DMS114 treated with DMSO at 0.1 percent for 48 hours (cell line): Measurements from ENCODE around the gene TTC12.

Experiments
- DNase-seq: peaks from one replicate; lab custom pipeline; 2025; ENCODE audit not compliant: unreplicated experiment; lab: John Stamatoyannopoulos, UW

The TTC12 gene

GRCh38 chr11:113400631-113401230 lies 86.3 kb downstream of the TTC12 start:
- no peak for DNase-seq

- DNase-seq, result no peak
Measured at GRCh38 chr11:113401718-113402117, 87.3 kb downstream of the TTC12 start.

DNA sequence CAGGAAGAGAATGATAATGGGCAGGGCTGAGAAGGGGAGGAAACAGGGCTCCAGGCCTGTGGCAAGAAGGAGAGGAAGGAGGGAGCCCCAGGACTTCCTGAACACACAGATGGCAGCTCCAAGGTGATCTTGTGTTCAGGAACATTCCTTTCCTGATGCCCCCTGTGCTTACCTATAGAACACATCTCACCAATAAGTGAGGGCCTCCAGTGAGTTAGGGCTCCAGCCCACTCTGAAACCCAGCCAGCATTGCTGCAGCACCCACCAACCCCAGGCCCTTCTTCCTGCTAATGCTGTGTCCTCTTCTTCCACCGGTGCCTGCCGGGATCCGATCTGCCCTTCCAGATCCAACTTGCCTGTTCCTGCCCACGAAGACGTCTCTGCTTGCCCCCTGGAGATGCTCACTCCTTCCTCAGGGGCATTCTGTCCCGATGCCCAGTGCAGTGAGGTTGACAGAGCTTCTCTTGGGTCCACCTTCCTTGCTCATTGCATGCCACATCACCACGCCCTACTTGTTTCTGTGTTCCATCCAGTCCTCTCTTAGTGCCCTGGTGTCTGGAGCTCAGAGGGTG lies 90.6 kb downstream of the TTC12 start:
- DNase-seq, result no peak

DNA sequence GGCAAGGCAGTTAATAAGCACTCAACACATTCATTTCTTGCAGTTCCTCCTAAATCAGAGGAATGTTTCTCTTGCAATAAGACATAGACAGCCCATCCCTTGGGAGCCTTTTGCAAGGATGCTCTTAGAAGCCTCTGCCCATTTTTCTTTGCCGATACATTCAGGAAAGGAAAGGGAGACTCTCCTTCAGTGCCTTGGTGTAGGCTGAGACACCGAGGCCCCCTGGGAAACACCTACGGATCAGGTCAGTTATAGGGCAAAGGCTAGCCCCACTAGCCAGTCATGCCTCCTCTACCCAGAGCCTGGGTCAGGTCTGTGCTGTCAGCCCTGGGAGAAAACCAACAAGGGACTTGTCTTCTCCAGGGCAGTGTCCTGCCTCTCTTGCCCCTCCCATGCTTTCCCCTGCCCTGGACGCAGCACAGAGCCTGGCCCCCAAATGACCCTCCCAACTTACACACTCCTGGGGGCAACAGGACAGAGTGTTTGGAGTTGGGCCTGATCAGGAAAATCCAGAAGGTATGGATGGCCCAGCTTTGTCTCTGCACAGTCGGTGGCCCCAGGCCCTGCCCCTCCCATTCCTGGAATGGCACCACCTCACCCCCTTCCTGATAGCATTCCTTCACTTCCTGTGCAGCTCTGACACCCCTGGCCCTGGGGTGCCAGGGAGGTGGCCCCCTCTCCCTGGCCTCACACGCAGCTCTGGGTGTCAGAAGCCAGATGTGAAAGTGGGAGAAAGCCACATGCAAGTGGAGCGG lies 91.5 kb downstream of the TTC12 start:
- no peak for DNase-seq

- no peak for DNase-seq
Measured at GRCh38 chr11:113407163-113407562, 92.8 kb downstream of the TTC12 start.

- DNase-seq, result no peak
Measured at GRCh38 chr11:113408206-113408605, 93.8 kb downstream of the TTC12 start.

DNA sequence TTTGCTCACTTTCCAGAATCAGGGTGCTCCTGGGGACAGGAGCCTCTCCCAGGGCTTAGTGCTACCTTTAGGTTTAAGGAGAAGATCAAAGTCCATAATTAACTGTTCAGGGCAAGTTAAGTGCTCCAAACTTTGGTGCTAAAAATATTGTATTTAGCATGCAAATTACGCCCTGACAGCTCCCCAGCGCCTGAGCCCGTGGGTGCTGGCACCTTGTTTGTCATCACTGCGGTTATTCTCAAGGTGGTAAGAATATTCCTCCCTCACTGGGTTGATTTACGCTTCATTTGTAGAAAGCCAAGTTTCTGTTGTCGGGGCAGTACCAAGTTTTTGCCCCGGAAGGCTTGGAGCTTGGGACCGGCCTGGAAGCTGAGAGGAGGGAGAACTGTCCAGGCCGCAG lies 94.5 kb downstream of the TTC12 start:
- DNase-seq, result no peak

GRCh38 chr11:113409526-113409925 lies 95.1 kb downstream of the TTC12 start:
- no peak for DNase-seq

- no peak for DNase-seq
Measured at GRCh38 chr11:113410414-113411135, 96.2 kb downstream of the TTC12 start.

DNA sequence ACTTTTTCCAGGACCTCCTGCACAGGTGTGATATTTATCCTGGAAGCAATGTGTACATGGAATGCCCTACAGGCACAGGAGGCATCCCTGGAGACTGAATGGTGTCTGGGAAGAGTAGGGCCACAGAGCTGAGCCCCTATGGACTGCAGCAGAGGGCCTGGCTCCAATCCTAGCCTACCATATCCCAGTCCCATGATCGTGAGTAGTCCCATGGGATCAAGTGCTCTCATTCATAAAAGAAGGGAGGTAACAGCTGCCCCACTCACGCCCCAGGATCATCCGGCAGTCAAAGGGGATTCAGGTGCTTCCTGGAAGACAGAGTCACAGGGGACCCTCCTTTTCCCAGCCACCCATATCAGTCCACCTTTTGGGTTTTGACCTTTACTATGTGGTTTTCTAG lies 97.2 kb downstream of the TTC12 start:
- no peak for DNase-seq

DNA sequence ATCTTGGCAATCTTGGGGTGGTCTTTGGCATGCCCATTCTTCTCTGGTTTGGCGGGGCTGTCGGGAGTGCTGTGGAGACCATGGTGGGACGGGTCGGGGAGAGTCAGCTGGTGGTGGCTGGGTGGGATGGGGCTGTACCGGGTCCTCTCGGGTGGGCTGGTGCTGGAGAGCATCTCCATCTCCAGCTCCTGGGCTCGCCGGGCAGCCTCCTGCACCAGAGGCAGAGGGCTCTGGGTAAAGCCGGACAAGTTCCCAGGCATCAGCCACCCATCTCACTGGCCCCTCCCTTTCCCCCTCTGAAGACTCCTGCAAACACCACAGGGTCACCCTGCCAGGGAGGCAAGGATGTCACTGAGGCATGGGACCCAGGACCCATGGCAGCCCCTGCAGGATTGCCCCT lies 98.3 kb downstream of the TTC12 start:
- DNase-seq, result no peak

DNA sequence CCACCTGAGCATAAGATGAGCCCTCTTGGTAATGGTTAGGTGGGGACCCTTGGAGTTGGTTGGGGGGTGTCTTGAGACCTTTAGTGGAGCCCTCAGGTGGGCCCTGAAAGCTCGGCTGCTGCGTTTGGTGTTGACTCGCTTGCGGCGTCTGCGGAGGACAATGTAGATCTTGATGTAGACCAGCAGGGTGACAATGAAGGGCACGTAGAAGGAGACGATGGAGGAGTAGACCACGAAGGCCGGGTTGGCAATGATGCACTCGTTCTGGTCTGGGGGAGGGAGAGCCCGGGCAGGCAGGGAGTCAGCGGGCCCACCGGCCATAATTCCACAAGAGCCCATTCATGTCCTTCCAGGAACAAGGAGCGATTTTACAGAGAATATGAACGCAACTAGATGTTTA lies 101.0 kb downstream of the TTC12 start:
- no peak for DNase-seq
